ENCODE results near the gene C2orf92.

C2orf92 gene

GRCh38 chr2:97732436-97733340, 63.2 kb downstream of the C2orf92 start:
- no peak for DNase-seq

- DNase-seq: no peak
These were observed 64.0 kb downstream of the C2orf92 start for GRCh38 chr2:97733341-97734035.

GRCh38 chr2:97734061-97735051, 64.8 kb downstream of the C2orf92 start:
- DNase-seq: no peak

GRCh38 chr2:97735161-97735561, 65.6 kb downstream of the C2orf92 start:
- no peak for DNase-seq

- DNase-seq: no peak
These were observed 66.7 kb downstream of the C2orf92 start for GRCh38 chr2:97736185-97736584.

- DNase-seq: no peak
These were observed 67.3 kb downstream of the C2orf92 start for GRCh38 chr2:97736608-97737330.

- no peak for DNase-seq
These were observed 68.1 kb downstream of the C2orf92 start for GRCh38 chr2:97737421-97738178.

GRCh38 chr2:97738179-97739019, 68.9 kb downstream of the C2orf92 start:
- no peak for DNase-seq

- DNase-seq: no peak
These were observed 69.7 kb downstream of the C2orf92 start for GRCh38 chr2:97739020-97739892.

- no peak for DNase-seq
These were observed 70.4 kb downstream of the C2orf92 start for GRCh38 chr2:97739893-97740245.

GRCh38 chr2:97740590-97741182, 71.2 kb downstream of the C2orf92 start:
- peak; percentile 77 for DNase-seq

- no peak for DNase-seq
These were observed 71.7 kb downstream of the C2orf92 start for GRCh38 chr2:97741251-97741650.

- no peak for DNase-seq
These were observed 72.2 kb downstream of the C2orf92 start for GRCh38 chr2:97741686-97742085.

- DNase-seq: no peak
These were observed 72.9 kb downstream of the C2orf92 start for GRCh38 chr2:97742381-97742847.

GRCh38 chr2:97743913-97744312, 74.4 kb downstream of the C2orf92 start:
- DNase-seq: no peak

- DNase-seq: peak; percentile 17
These were observed 76.1 kb downstream of the C2orf92 start for GRCh38 chr2:97745474-97746174.

- no peak for DNase-seq
These were observed 77.8 kb downstream of the C2orf92 start for GRCh38 chr2:97747285-97747684.

GRCh38 chr2:97747716-97748115, 78.2 kb downstream of the C2orf92 start:
- peak; percentile 45 for DNase-seq

Data from NCI-H2171 (cell line).